Measurements from ENCODE around the gene ERN1. TPM values are rescaled to one million over a fixed set of nuclear protein-coding genes. Genes with fewer than 3 reads are reported as not detected.
A peak's percentile ranks its signal among the peaks of the same experiment; 100 is the strongest.

ERN1 gene
- total RNA-seq, 2 experiments from 2014 or later = 45.3 to 47.7 TPM

DNA sequence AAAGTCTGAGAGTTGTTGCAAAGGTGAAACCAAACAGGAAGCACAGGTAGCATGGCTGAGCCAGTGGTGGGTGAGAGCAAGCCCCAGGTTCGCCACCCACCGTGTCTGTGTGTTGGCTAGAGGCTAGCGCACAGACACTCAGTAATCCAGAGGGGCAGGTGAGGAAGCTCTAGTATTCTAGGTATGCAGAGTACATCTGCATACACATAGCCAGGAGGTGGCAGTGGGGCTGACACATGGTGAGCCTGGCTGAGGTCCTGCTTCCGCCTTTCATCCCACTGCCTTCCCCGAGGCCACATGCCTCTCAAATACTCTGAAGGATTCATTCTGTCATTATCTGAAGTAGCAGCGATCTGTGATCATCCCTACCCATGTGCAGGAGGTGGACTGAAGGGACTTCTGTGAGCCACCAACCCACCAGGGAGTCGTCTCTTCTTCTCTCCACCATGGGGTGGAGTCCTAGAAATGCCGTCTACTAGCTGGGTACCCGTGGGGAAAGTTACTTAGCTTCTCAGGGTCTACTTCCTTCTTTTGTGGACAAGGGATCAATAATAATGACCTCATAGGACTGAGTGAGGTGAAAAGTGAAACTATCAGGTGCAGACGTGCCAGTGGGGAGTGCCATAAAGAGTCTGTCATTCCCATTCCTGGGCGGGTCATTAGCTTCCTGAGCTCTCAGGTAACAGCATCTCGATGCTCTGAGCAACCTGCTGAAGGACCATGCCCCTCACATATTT is 73.5 kb downstream of the ERN1 start:
- DNase-seq = no peak
- H3K4me3 Mint-ChIP-seq = no peak overlapping the region
- CTCF ChIA-PET = interaction anchor here (0.7 to 9.1 kb wide), 6 partner anchors 10 to 137 kb away, joined by 3 to 89 read pairs (median 6); partner anchors contain the start of genes ERN1 and GH1
- peak overlapping the region; percentile 64 for H3K27ac Mint-ChIP-seq
- intact Hi-C loops (cut with micrococcal nuclease) = no loop called here
- no peaks in the 10 kb centered on the region for H3K27me3 Mint-ChIP-seq
- peaks cover 73% of the 10 kb centered on the region for H3K36me3 Mint-ChIP-seq
- POLR2A ChIA-PET = interaction anchor here (0.9 kb wide), 1 partner anchor 26 kb away, joined by 4 read pairs; no protein-coding TSS in a partner anchor
- no peaks in the 10 kb centered on the region for H3K9me3 Mint-ChIP-seq
- H3K4me1 Mint-ChIP-seq (ENCODE audit: low read depth) = peaks cover 55% of the 10 kb centered on the region

GRCh38 chr17:64055183-64056142 is 74.5 kb downstream of the ERN1 start:
- Mint-ChIP-seq H3K27ac (peak overlapping the region; percentile 64), H3K36me3 (peaks cover 81% of the 10 kb centered on the region), H3K27me3 (no peaks in the 10 kb centered on the region), H3K4me3 (no peak overlapping the region), H3K4me1 (ENCODE audit: low read depth) (peaks cover 55% of the 10 kb centered on the region), H3K9me3 (no peaks in the 10 kb centered on the region)
- POLR2A ChIA-PET = no interaction called here
- CTCF ChIA-PET = interaction anchor here (0.5 to 9.1 kb wide), 5 partner anchors 26 to 183 kb away, joined by 3 to 89 read pairs (median 10); partner anchors contain the start of gene ERN1
- intact Hi-C loops (cut with micrococcal nuclease) = no loop called here
- DNase-seq = no peak

GRCh38 chr17:64054304-64054703 is 75.6 kb downstream of the ERN1 start:
- Mint-ChIP-seq H3K27me3 (no peaks in the 10 kb centered on the region), H3K9me3 (no peaks in the 10 kb centered on the region), H3K4me3 (no peak overlapping the region), H3K4me1 (ENCODE audit: low read depth) (peaks cover 56% of the 10 kb centered on the region), H3K27ac (no peak overlapping the region), H3K36me3 (peaks cover 81% of the 10 kb centered on the region)
- CTCF ChIA-PET = interaction anchor here (2.0 to 9.1 kb wide), 2 partner anchors 25 to 77 kb away, joined by 10 to 89 read pairs; partner anchors contain the start of gene ERN1
- DNase-seq = no peak
- POLR2A ChIA-PET = interaction anchor here (0.9 kb wide), 1 partner anchor 9 kb away, joined by 3 read pairs; no protein-coding TSS in a partner anchor
- intact Hi-C loops (cut with micrococcal nuclease) = no loop called here

DNA sequence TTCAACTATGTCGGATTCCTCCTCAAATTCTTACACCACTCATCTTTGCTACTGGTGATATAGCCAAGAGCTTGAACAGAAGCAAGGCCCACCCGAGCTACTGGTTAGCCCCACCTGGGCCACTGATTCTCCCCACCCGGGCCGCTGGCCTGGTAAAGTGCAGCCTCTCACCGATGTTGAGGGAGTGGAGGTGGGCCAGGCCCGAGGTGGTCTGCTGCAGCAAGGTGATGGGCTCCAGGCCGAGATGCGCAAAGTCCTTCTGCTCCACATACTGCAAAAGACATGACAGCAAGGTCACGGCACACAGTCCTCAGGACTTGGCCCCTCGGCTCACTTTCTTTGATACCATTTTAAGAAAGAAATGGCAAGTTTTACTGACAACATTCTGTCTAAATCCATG is 76.8 kb downstream of the ERN1 start:
- Mint-ChIP-seq H3K27me3 (no peaks in the 10 kb centered on the region), H3K4me1 (ENCODE audit: low read depth) (peaks cover 44% of the 10 kb centered on the region), H3K9me3 (no peaks in the 10 kb centered on the region), H3K36me3 (peaks cover 77% of the 10 kb centered on the region), H3K27ac (peak overlapping the region; percentile 41), H3K4me3 (no peak overlapping the region)
- intact Hi-C loops (cut with micrococcal nuclease) = no loop called here
- DNase-seq = no peak
- POLR2A ChIA-PET = no interaction called here
- CTCF ChIA-PET = interaction anchor here (1.2 to 9.1 kb wide), 3 partner anchors 24 to 79 kb away, joined by 9 to 89 read pairs (median 10); partner anchors contain the start of gene ERN1

GRCh38 chr17:64051153-64051552 is 78.8 kb downstream of the ERN1 start:
- CTCF ChIA-PET = interaction anchor here (0.8 to 9.1 kb wide), 8 partner anchors 9 to 164 kb away, joined by 3 to 89 read pairs (median 4); partner anchors contain the start of gene ERN1
- H3K4me3 Mint-ChIP-seq = no peak overlapping the region

GRCh38 chr17:64048805-64049204 is 81.1 kb downstream of the ERN1 start:
- ChIA-PET CTCF (interaction anchor here (0.6 to 9.1 kb wide), 5 partner anchors 23 to 103 kb away, joined by 3 to 89 read pairs (median 12); partner anchors contain the start of gene ERN1), POLR2A (interaction anchor here (1.4 kb wide), 1 partner anchor 81 kb away, joined by 5 read pairs; the partner anchor contains the start of gene ERN1)
- no peak for DNase-seq
- H3K36me3 Mint-ChIP-seq = peaks cover 80% of the 10 kb centered on the region
- no peaks in the 10 kb centered on the region for H3K9me3 Mint-ChIP-seq
- peak overlapping the region; percentile 45 for H3K27ac Mint-ChIP-seq
- no peak overlapping the region for H3K4me3 Mint-ChIP-seq
- no peaks in the 10 kb centered on the region for H3K27me3 Mint-ChIP-seq
- intact Hi-C loops (cut with micrococcal nuclease) = no loop called here
- H3K4me1 Mint-ChIP-seq (ENCODE audit: low read depth) = peaks cover 27% of the 10 kb centered on the region

More at GRCh38 chr17:64051153-64051552, 78.8 kb downstream of the ERN1 start:
- Mint-ChIP-seq H3K27me3 (no peaks in the 10 kb centered on the region), H3K4me1 (ENCODE audit: low read depth) (peaks cover 29% of the 10 kb centered on the region), H3K9me3 (no peaks in the 10 kb centered on the region), H3K27ac (peak overlapping the region; percentile 93), H3K36me3 (peaks cover 79% of the 10 kb centered on the region)
- DNase-seq = no peak
- POLR2A ChIA-PET = interaction anchor here (0.6 to 1.0 kb wide), 3 partner anchors 31 to 167 kb away, joined by 3 read pairs; no protein-coding TSS in a partner anchor
- intact Hi-C loops (cut with micrococcal nuclease) = no loop called here

DNA sequence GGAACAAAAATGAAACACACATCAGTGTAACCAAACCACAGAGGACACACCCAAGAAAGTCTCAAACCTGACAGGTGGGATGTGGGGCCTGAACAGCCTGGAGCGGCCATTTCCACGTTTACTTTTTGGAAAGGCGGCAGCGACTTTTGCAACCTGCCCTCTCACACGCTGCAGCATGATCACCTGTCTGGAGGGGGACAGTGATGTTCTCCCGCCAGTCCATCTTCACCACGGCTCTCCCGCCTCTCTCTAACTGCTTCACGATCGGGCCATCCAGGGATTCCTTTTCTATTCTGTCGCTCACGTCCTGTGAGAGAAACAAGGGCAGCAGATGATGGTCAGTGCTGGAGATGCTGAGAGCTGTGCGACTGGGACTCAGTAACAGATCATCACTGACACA is 84.8 kb downstream of the ERN1 start:
- POLR2A ChIA-PET = no interaction called here
- Mint-ChIP-seq H3K4me1 (ENCODE audit: low read depth) (peaks cover 15% of the 10 kb centered on the region), H3K27me3 (no peaks in the 10 kb centered on the region), H3K9me3 (no peaks in the 10 kb centered on the region), H3K36me3 (peaks cover 68% of the 10 kb centered on the region), H3K27ac (peak overlapping the region; percentile 5), H3K4me3 (no peak overlapping the region)
- DNase-seq = no peak
- CTCF ChIA-PET = interaction anchor here (1.7 to 3.6 kb wide), 2 partner anchors 16 to 89 kb away, joined by 9 to 31 read pairs; no protein-coding TSS in a partner anchor
- intact Hi-C loops (cut with micrococcal nuclease) = no loop called here

DNA sequence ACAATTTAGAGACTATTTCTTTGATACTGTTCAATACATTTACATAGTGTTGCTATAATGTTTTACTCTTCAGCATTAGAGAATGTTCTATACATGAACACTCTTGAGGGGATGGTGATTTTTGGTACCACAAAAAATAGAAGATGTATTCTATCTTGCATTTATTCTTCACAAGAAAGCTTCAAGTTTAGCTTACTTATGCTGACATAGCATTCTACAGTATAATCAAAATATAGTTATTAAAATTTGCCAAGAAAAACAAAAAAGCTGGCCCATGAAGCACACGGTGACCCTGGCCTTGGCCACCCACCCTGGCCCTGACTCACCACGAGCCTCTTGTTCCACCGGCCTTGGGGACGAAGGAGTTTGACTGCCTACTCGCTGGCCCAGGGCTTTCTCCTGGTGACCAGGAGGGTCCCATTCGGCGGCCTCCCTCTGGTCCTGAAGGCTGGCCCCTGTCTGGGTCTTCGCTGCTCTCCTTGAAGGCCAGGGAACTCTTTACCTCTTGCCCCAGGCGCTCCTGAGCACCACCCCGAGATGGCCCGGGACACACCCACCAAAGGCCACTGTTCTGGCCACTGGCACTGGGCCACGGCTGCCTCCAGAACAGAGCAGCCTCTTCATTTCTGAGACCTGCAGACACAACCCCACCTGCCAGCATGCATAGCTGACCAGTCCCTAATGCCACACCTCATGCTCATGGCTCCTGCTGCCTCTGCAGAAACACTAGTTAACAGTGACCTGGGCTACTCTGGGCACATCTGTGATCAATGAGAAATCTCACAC is 87.1 kb downstream of the ERN1 start:
- ChIA-PET CTCF (interaction anchor here (0.7 to 4.1 kb wide), 9 partner anchors 8 to 124 kb away, joined by 3 to 31 read pairs (median 4); partner anchors contain the start of genes GH1 and ICAM2), POLR2A (interaction anchor here (1.2 to 1.4 kb wide), 2 partner anchors 18 to 103 kb away, joined by 3 to 7 read pairs; no protein-coding TSS in a partner anchor)
- no peaks in the 10 kb centered on the region for H3K9me3 Mint-ChIP-seq
- intact Hi-C loops (cut with micrococcal nuclease) = no loop called here
- no peaks in the 10 kb centered on the region for H3K27me3 Mint-ChIP-seq
- DNase-seq = no peak
- H3K36me3 Mint-ChIP-seq = peaks cover 52% of the 10 kb centered on the region
- no peak overlapping the region for H3K4me3 Mint-ChIP-seq
- H3K4me1 Mint-ChIP-seq (ENCODE audit: low read depth) = peaks cover 10% of the 10 kb centered on the region
- no peak overlapping the region for H3K27ac Mint-ChIP-seq

- no peaks in the 10 kb centered on the region for H3K27me3 Mint-ChIP-seq
- no peaks in the 10 kb centered on the region for H3K9me3 Mint-ChIP-seq
- H3K27ac Mint-ChIP-seq = peak overlapping the region; percentile 47
- POLR2A ChIA-PET = interaction anchor here (0.9 to 1.4 kb wide), 3 partner anchors 19 to 104 kb away, joined by 3 to 7 read pairs (median 3); no protein-coding TSS in a partner anchor
- H3K4me1 Mint-ChIP-seq (ENCODE audit: low read depth) = peaks cover 10% of the 10 kb centered on the region
- H3K36me3 Mint-ChIP-seq = peaks cover 49% of the 10 kb centered on the region
- CTCF ChIA-PET = interaction anchor here (0.7 to 4.1 kb wide), 10 partner anchors 9 to 193 kb away, joined by 3 to 31 read pairs (median 4); partner anchors contain the start of genes GH1 and ICAM2
- no peak overlapping the region for H3K4me3 Mint-ChIP-seq
- intact Hi-C loops (cut with micrococcal nuclease) = no loop called here
- no peak for DNase-seq
Observed at GRCh38 chr17:64041912-64042311, 88.0 kb downstream of the ERN1 start.

GRCh38 chr17:64040206-64040605 is 89.7 kb downstream of the ERN1 start:
- no peak for DNase-seq
- CTCF ChIA-PET = interaction anchor here (1.5 to 4.1 kb wide), 2 partner anchors 11 to 191 kb away, joined by 3 to 31 read pairs; no protein-coding TSS in a partner anchor
- POLR2A ChIA-PET = no interaction called here
- peaks cover 38% of the 10 kb centered on the region for H3K36me3 Mint-ChIP-seq
- H3K4me1 Mint-ChIP-seq (ENCODE audit: low read depth) = peaks cover 10% of the 10 kb centered on the region
- H3K27me3 Mint-ChIP-seq = no peaks in the 10 kb centered on the region
- H3K4me3 Mint-ChIP-seq = no peak overlapping the region
- no peaks in the 10 kb centered on the region for H3K9me3 Mint-ChIP-seq
- H3K27ac Mint-ChIP-seq = no peak overlapping the region
- intact Hi-C loops (cut with micrococcal nuclease) = no loop called here

- Mint-ChIP-seq H3K27me3 (no peaks in the 10 kb centered on the region), H3K36me3 (peaks cover 28% of the 10 kb centered on the region), H3K4me3 (no peak overlapping the region), H3K27ac (no peak overlapping the region), H3K4me1 (ENCODE audit: low read depth) (peaks cover 10% of the 10 kb centered on the region), H3K9me3 (no peaks in the 10 kb centered on the region)
- ChIA-PET POLR2A (no interaction called here), CTCF (interaction anchor here (0.7 to 2.1 kb wide), 4 partner anchors 10 to 94 kb away, joined by 3 to 15 read pairs (median 4); no protein-coding TSS in a partner anchor)
- intact Hi-C loops (cut with micrococcal nuclease) = no loop called here
- no peak for DNase-seq
Observed at GRCh38 chr17:64039106-64039400, 90.9 kb downstream of the ERN1 start.
